GM12878 (cell line): ENCODE data around the gene SUFU. TPM values are rescaled to one million over a fixed set of nuclear protein-coding genes. Genes with fewer than 3 reads are reported as not detected.

Experiments used
- ATAC-seq: fragments of 200-7000 bp; cut with Tn5 transposase; 3 replicates; pipeline ENCODE4 v1.9.1; 2020; ENCODE audit warnings: mild to moderate bottlenecking, moderate library complexity
- BruUV-seq: library from RNA; stranded (reverse); fragments of 400-500 nt; replicated peaks from 2 replicates; lab custom pipeline; 2021; lab: Mats Ljungman, UMichigan
- CTCF ChIA-PET: fragments of 300-600 bp; sonication (Branson Sonifier 250); formaldehyde crosslinking; extraction: SDS; loops from one replicate; lab custom pipeline; 2021; ENCODE audit warnings: inconsistent platforms; lab: Yijun Ruan, JAX
- POLR2A ChIA-PET: fragments of 350-600 bp; formaldehyde crosslinking; extraction: SDS; loops from one replicate; lab custom pipeline; 2021; ENCODE audit warnings: inconsistent platforms; lab: Charles Lee
- RAD21 ChIA-PET: fragments of 300-600 bp; sonication (Branson Sonifier 250); formaldehyde crosslinking; loops from one replicate; lab custom pipeline; 2023; ENCODE audit warnings: antibody characterized with exemption; ENCODE audit not compliant: unreplicated experiment; lab: Charles Lee
- SMC1A ChIA-PET: fragments of 300-600 bp; sonication (Branson Sonifier 250); formaldehyde crosslinking; loops from one replicate; lab custom pipeline; 2023; ENCODE audit not compliant: unreplicated experiment, uncharacterized antibody; lab: Charles Lee
- DNase-seq: peaks from one replicate; pipeline ENCODE4 v3.0.0-alpha.2; 2011; ENCODE audit warnings: low read depth, low spot score
- FAIRE-seq: peaks from 3 replicates; lab custom pipeline; 2011; peaks lifted over from hg19 to GRCh38; lab: Jason Lieb, UNC
- H2AFZ ChIP-seq: 2 replicates; pipeline ENCODE4 v1.6.0; 2011; ENCODE audit warnings: low read depth, low read length, control low read depth; ENCODE audit not compliant: control insufficient read depth
- H3K27ac ChIP-seq: 2 replicates; pipeline ENCODE4 v1.5.1; 2011; ENCODE audit warnings: control low read depth; ENCODE audit not compliant: control insufficient read depth, insufficient read depth
- H3K27me3 ChIP-seq, 2 experiments: replicated peaks in 1 of 2; 2 replicates each; pipeline versions ENCODE4 v1.6.0 to v1.6.1; 2011; ENCODE audit warnings: low read length in 1 of 2; ENCODE audit not compliant: control insufficient read depth in 2 of 2, insufficient read depth in 2 of 2
- H3K36me3 ChIP-seq, 2 experiments: 2 replicates each; pipeline ENCODE4 v1.5.1; 2011; ENCODE audit warnings: low read length in 1 of 2; ENCODE audit not compliant: control insufficient read depth in 2 of 2, insufficient read depth in 2 of 2
- H3K4me1 ChIP-seq: 2 replicates; pipeline ENCODE4 v1.6.1; 2011; ENCODE audit warnings: mild to moderate bottlenecking, low read length, moderate library complexity, mixed read lengths; ENCODE audit not compliant: control insufficient read depth, insufficient read depth
- H3K4me2 ChIP-seq: 2 replicates; pipeline ENCODE4 v1.6.0; 2011; ENCODE audit warnings: control low read depth; ENCODE audit not compliant: control insufficient read depth, insufficient read depth
- H3K4me3 ChIP-seq: fragments of 200-600 bp; sonication (generic); 2 replicates; pipeline ENCODE4 v1.5.1; 2016
- H3K79me2 ChIP-seq: 2 replicates; pipeline ENCODE4 v1.6.0; 2011; ENCODE audit warnings: low read length; ENCODE audit not compliant: control insufficient read depth, insufficient read depth
- H3K9ac ChIP-seq: 2 replicates; pipeline ENCODE4 v1.8.0; 2011; ENCODE audit warnings: low read length, control low read depth, mixed read lengths; ENCODE audit not compliant: control insufficient read depth, insufficient read depth
- H3K9me3 ChIP-seq: replicated peaks from 3 replicates; pipeline ENCODE4 v1.5.1; 2011; ENCODE audit warnings: mild to moderate bottlenecking, low read length; ENCODE audit not compliant: control insufficient read depth, insufficient read depth
- H4K20me1 ChIP-seq: 2 replicates; pipeline ENCODE4 v1.6.0; 2011; ENCODE audit not compliant: control insufficient read depth, insufficient read depth
- ATF2 ChIP-seq: IDR thresholded peaks from 2 replicates; pipeline ENCODE4 v1.6.1; 2012; ENCODE audit warnings: low read length, inconsistent platforms
- CEBPB ChIP-seq, 2 experiments: fragments of 150-350 bp in 1 of 2; IDR thresholded peaks; 2 replicates each; pipeline ENCODE4 v1.6.1; 2012 to 2014; ENCODE audit warnings: low read depth in 2 of 2, low read length in 2 of 2, borderline replicate concordance in 1 of 2, inconsistent platforms in 1 of 2
- CREM ChIP-seq: IDR thresholded peaks from 2 replicates; pipeline ENCODE4 v1.6.1; 2014; ENCODE audit warnings: antibody characterized with exemption, low read depth
- EGR1 ChIP-seq, 2 experiments: IDR thresholded peaks; 1 replicate in 1 of 2; 2 replicates in 1 of 2; pipeline ENCODE4 v1.6.1; 2011 to 2012; ENCODE audit warnings: low read depth in 2 of 2, low read length in 2 of 2, borderline replicate concordance in 1 of 2, mild to moderate bottlenecking in 1 of 2, moderate library complexity in 1 of 2
- ETV6 ChIP-seq, 2 experiments: fragments of 450-650 bp in 1 of 2; IDR thresholded peaks in 1 of 2; conservative IDR thresholded peaks in 1 of 2; 2 replicates each; pipeline ENCODE4 v1.6.1; 2014; ENCODE audit warnings: antibody characterized with exemption in 1 of 2, borderline replicate concordance in 1 of 2, low read depth in 1 of 2, mild to moderate bottlenecking in 1 of 2, moderate library complexity in 1 of 2
- HCFC1 ChIP-seq: fragments of 150-350 bp; IDR thresholded peaks from 2 replicates; pipeline ENCODE4 v1.6.1; 2014; ENCODE audit warnings: low read length
- IKZF2 ChIP-seq, 2 experiments: fragments of 450-650 bp; IDR thresholded peaks; 2 replicates each; pipeline ENCODE4 v1.6.1; 2017; ENCODE audit warnings: mild to moderate bottlenecking in 2 of 2, moderate library complexity in 2 of 2
- SP1 ChIP-seq: IDR thresholded peaks from one replicate; pipeline ENCODE4 v1.6.1; 2011; ENCODE audit warnings: low read depth, low read length
- WGBS: methylation state at CpG from one replicate; pipeline ENCODE4 v1.1.6; 2016; ENCODE audit warnings: low lambda C conversion rate; ENCODE audit not compliant: insufficient replicate concordance, insufficient coverage; ENCODE audit errors: missing lambda C conversion rate; 5-methylcytosine and 5-hydroxymethylcytosine counted together
- in situ Hi-C: fragments of 300-500 bp; cut with MboI; formaldehyde crosslinking; loops from 9 replicates; pipeline ENCODE4 v1.14.3; 2018; ENCODE audit warnings: mixed read lengths
- intact Hi-C: fragments of 100-400 bp; cut with micrococcal nuclease; formaldehyde crosslinking; loops from one replicate; pipeline ENCODE4 v1.14.2; 2022; ENCODE audit not compliant: unreplicated experiment
- polyA plus RNA-seq, 11 experiments: library from polyadenylated mRNA; depleted of rRNA in 4 of 11; unstranded in 6 of 11; stranded (reverse) in 5 of 11; fragments of >200 nt; fragmentation: Nextera tagmentation in 4 of 11; fragmentation: Illumina TruSeq in 1 of 11; extraction: Ambion mirVana in 4 of 11; extraction: Trizol in 1 of 11; gene quantifications; 1 replicate in 1 of 11; 2 replicates in 10 of 11; pipeline versions ENCODE4 v1.2.1 to v1.2.3, GENCODE V29; 2011 to 2016; ENCODE audit warnings: inconsistent platforms in 2 of 11, missing spikeins in 2 of 11, low read depth in 1 of 11
- total RNA-seq, 4 experiments: library from RNA; depleted of rRNA in 3 of 4; stranded (reverse); fragments of >200 nt in 3 of 4; fragmentation: Illumina TruSeq in 1 of 4; extraction: Trizol in 1 of 4; gene quantifications; 2 replicates each; pipeline versions ENCODE4 v1.2.1 to v1.2.3, GENCODE V29; 2013 to 2021
- TF ChIP-seq, protein P1 (sequence below): IDR thresholded peaks from 2 replicates; pipeline ENCODE4 v1.6.1; 2011; ENCODE audit warnings: low read depth, low read length, improper control_type of control experiment, borderline replicate concordance

SUFU gene
- total and polyA plus RNA-seq, 10 of the 15 experiments (the other 5 are each of a cell fraction or from before 2014, with no cell fraction given), result 0.68 to 7.7 (median 2.4) TPM

- no peak for TF ChIP-seq HCFC1
- TF ChIP-seq ETV6 (conservative IDR thresholded peaks at IDR 0.05 in 1 of 2, IDR thresholded peaks at IDR 0.05 in 1 of 2; ENCODE audit: borderline replicate concordance in 1 of 2, low read depth in 1 of 2), result no peak
- TF ChIP-seq, all 136 proteins: peak for 0
Observed at GRCh38 chr10:102621443-102622325, 117.9 kb downstream of the SUFU start (continued).

GRCh38 chr10:102624094-102624493, 120.3 kb downstream of the SUFU start:
- POLR2A ChIA-PET, result no interaction called here
- SMC1A ChIA-PET, result interaction anchor here (1.0 kb wide), 1 partner anchor 9 kb away, joined by 4 read pairs; no protein-coding TSS in a partner anchor
- no peak overlapping the region for H2AFZ ChIP-seq
- intact Hi-C loops, result no loop called here
- no peak for ATAC-seq
- no peaks in the 10 kb centered on the region for H3K4me1 ChIP-seq
- no peak overlapping the region for H3K27ac ChIP-seq
- no peak for FAIRE-seq
- in situ Hi-C loops, result no loop called here
- H3K79me2 ChIP-seq, result no peaks in the 10 kb centered on the region
- H3K9me3 ChIP-seq, result no peaks in the 10 kb centered on the region
- no peaks in the 10 kb centered on the region; a peak in 1 of 4 replicates for H3K36me3 ChIP-seq
- H3K9ac ChIP-seq, result no peak overlapping the region
- no peaks in the 10 kb centered on the region for H4K20me1 ChIP-seq
- no peak for TF ChIP-seq CREM
- no peak for TF ChIP-seq ATF2
- TF ChIP-seq IKZF2 (IDR thresholded peaks at IDR 0.05), result no peak
- no peak for TF ChIP-seq EGR1 (IDR thresholded peaks at IDR 0.05; ENCODE audit: borderline replicate concordance in 1 of 2, low read depth in 2 of 2, low read length in 2 of 2)
- no peak for TF ChIP-seq CEBPB (IDR thresholded peaks at IDR 0.05; ENCODE audit: borderline replicate concordance in 1 of 2, low read depth in 2 of 2, low read length in 2 of 2)
- no peak for TF ChIP-seq SP1
- TF ChIP-seq, protein P1, sequence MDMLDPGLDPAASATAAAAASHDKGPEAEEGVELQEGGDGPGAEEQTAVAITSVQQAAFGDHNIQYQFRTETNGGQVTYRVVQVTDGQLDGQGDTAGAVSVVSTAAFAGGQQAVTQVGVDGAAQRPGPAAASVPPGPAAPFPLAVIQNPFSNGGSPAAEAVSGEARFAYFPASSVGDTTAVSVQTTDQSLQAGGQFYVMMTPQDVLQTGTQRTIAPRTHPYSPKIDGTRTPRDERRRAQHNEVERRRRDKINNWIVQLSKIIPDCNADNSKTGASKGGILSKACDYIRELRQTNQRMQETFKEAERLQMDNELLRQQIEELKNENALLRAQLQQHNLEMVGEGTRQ, result no peak
- TF ChIP-seq, all 136 proteins: peak for 0
- 70% methylated on average over 3 of the region's 3 CpGs for WGBS
- no peaks in the 10 kb centered on the region for H3K27me3 ChIP-seq
- no peak for DNase-seq
- BruUV-seq, result no TSS peak
- no peak overlapping the region for H3K4me2 ChIP-seq
- no peak overlapping the region for H3K4me3 ChIP-seq
- CTCF ChIA-PET, result interaction anchor here (0.9 kb wide), 1 partner anchor 118 kb away, joined by 3 read pairs; no protein-coding TSS in a partner anchor
- RAD21 ChIA-PET, result no interaction called here
